PC-3 (cell line): ENCODE data around the gene ECHDC1.

ENCODE experiments used
- CTCF ChIP-seq: fragments of 300-600 bp; sonication (generic); conservative IDR thresholded peaks from 2 replicates; pipeline ENCODE4 v1.5.1; 2017; ENCODE audit warnings: antibody characterized with exemption, low read depth, mild to moderate bottlenecking, low read length
- EZH2 ChIP-seq: fragments of 300-600 bp; sonication (generic); IDR thresholded peaks from one replicate; pipeline ENCODE4 v1.6.1; 2017; ENCODE audit warnings: antibody characterized with exemption, mild to moderate bottlenecking, low read length; ENCODE audit not compliant: unreplicated experiment

- TF ChIP-seq EZH2: no peak
- TF ChIP-seq CTCF: no peak
Measured at GRCh38 chr6:127376685-127377084, 33.3 kb upstream of the ECHDC1 start.
